Measurements from ENCODE around the gene IQGAP2. TPM values are rescaled to one million over a fixed set of nuclear protein-coding genes. Genes with fewer than 3 reads are reported as not detected.

Gene IQGAP2
- total and polyA plus RNA-seq, 9 of the 15 experiments (the other 6 are each of a cell fraction or from before 2014, with no cell fraction given) = 8.7 to 23.2 (median 17.4) TPM

DNA sequence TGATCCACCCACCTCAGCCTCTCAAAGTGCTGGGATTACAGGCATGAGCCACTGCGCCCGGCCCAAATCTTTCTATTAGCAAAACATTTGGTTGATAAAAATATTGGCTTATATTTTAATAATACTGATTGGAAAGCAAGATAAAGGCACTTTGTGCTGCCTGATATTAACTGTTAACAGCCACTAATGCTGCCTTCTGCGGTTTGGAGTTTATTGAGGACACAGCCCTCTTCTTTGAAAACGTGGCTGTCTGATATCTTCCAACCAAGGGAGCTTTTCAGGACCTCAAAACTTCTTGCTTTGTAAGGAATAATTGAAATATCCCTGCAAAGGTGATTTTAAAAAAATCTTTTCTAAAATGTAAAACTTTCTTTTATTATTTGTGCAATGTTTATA lies 94.0 kb downstream of the IQGAP2 start:
- ATAC-seq (no peak), DNase-seq (ENCODE audit: extremely low read depth in 1 of 4, low spot score in 3 of 4) (no peak), FAIRE-seq (no peak)
- WGBS (ENCODE audit: insufficient coverage, low coverage, missing lambda C conversion rate) = 23% methylated on average over 4 of the region's 4 CpGs
- H3K9me1 ChIP-seq (ENCODE audit: control insufficient read depth, insufficient read depth, low read length) = no peaks in the 10 kb centered on the region
- peaks cover 0 to 3% of the 10 kb centered on the region in 2 experiments; a peak in 1 of 5 replicates for H3K4me1 ChIP-seq (replicated peaks in 1 of 2; ENCODE audit: control insufficient read depth in 2 of 2, insufficient read depth in 2 of 2, low read length in 2 of 2)
- no peaks in the 10 kb centered on the region for H3K27me3 ChIP-seq (ENCODE audit: control insufficient read depth in 2 of 2, insufficient read depth in 2 of 2, low read length in 2 of 2)
- CTCF ChIA-PET (ENCODE audit: low intra/inter-chr PET ratio) = no interaction called here
- no peak overlapping the region for H3K4me2 ChIP-seq (ENCODE audit: insufficient read depth, low read length)
- POLR2A ChIA-PET = interaction anchor here (0.8 kb wide), 1 partner anchor 188 kb away, joined by 3 read pairs; no protein-coding TSS in a partner anchor
- no peaks in the 10 kb centered on the region for H3K79me2 ChIP-seq (ENCODE audit: control insufficient read depth, insufficient read depth, low read length)
- no peak overlapping the region for H3K27ac ChIP-seq (ENCODE audit: extremely low read depth, low read depth, low read length)
- no peak overlapping the region for H3K4me3 ChIP-seq
- no TSS peak for BruUV-seq (replicated peaks)
- intact Hi-C loops (cut with micrococcal nuclease) (no loop called here), in situ Hi-C loops (cut with MboI) (no loop called here)
- no peak overlapping the region for H3K9ac ChIP-seq (ENCODE audit: insufficient read depth in 1 of 2, low read depth in 2 of 2, low read length in 2 of 2)
- no peaks in the 10 kb centered on the region for H3K36me3 ChIP-seq (ENCODE audit: control insufficient read depth, insufficient read depth, low read length)
- H4K20me1 ChIP-seq (replicated peaks; ENCODE audit: control insufficient read depth, insufficient read depth, low read length) = no peaks in the 10 kb centered on the region
- no peaks in the 10 kb centered on the region for H3K9me3 ChIP-seq (replicated peaks; ENCODE audit: control insufficient read depth, insufficient read depth, low read depth, low read length)
- H2AFZ ChIP-seq (ENCODE audit: low read depth, low read length) = no peak overlapping the region
- TF ChIP-seq, protein P1, sequence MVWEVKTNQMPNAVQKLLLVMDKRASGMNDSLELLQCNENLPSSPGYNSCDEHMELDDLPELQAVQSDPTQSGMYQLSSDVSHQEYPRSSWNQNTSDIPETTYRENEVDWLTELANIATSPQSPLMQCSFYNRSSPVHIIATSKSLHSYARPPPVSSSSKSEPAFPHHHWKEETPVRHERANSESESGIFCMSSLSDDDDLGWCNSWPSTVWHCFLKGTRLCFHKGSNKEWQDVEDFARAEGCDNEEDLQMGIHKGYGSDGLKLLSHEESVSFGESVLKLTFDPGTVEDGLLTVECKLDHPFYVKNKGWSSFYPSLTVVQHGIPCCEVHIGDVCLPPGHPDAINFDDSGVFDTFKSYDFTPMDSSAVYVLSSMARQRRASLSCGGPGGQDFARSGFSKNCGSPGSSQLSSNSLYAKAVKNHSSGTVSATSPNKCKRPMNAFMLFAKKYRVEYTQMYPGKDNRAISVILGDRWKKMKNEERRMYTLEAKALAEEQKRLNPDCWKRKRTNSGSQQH (CRISPR knock-in tag; IDR thresholded peaks at IDR 0.05) = no peak
- no peak for TF ChIP-seq SMARCC2 (IDR thresholded peaks at IDR 0.05; ENCODE audit: low read depth)
- no peak for TF ChIP-seq SAP30 (IDR thresholded peaks at IDR 0.05; ENCODE audit: borderline replicate concordance, insufficient read depth, low read depth, low read length, poor library complexity, severe bottlenecking)
- TF ChIP-seq, protein P2, sequence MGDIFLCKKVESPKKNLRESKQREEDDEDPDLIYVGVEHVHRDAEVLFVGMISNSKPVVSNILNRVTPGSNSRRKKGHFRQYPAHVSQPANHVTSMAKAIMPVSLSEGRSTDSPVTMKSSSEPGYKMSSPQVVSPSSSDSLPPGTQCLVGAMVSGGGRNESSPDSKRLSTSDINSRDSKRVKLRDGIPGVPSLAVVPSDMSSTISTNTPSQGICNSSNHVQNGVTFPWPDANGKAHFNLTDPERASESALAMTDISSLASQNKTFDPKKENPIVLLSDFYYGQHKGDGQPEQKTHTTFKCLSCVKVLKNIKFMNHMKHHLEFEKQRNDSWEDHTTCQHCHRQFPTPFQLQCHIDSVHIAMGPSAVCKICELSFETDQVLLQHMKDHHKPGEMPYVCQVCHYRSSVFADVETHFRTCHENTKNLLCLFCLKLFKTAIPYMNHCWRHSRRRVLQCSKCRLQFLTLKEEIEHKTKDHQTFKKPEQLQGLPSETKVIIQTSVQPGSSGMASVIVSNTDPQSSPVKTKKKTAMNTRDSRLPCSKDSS (IDR thresholded peaks at IDR 0.05; ENCODE audit: low read depth, partially characterized antibody) = no peak
- no peak for TF ChIP-seq SPI1 (IDR thresholded peaks at IDR 0.05; ENCODE audit: borderline replicate concordance, low read depth, low read length)
- TF ChIP-seq BRD4 (IDR thresholded peaks at IDR 0.05) = no peak
- TF ChIP-seq, protein P3, sequence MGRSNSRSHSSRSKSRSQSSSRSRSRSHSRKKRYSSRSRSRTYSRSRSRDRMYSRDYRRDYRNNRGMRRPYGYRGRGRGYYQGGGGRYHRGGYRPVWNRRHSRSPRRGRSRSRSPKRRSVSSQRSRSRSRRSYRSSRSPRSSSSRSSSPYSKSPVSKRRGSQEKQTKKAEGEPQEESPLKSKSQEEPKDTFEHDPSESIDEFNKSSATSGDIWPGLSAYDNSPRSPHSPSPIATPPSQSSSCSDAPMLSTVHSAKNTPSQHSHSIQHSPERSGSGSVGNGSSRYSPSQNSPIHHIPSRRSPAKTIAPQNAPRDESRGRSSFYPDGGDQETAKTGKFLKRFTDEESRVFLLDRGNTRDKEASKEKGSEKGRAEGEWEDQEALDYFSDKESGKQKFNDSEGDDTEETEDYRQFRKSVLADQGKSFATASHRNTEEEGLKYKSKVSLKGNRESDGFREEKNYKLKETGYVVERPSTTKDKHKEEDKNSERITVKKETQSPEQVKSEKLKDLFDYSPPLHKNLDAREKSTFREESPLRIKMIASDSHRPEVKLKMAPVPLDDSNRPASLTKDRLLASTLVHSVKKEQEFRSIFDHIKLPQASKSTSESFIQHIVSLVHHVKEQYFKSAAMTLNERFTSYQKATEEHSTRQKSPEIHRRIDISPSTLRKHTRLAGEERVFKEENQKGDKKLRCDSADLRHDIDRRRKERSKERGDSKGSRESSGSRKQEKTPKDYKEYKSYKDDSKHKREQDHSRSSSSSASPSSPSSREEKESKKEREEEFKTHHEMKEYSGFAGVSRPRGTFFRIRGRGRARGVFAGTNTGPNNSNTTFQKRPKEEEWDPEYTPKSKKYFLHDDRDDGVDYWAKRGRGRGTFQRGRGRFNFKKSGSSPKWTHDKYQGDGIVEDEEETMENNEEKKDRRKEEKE (IDR thresholded peaks at IDR 0.05; ENCODE audit: borderline replicate concordance in 1 of 2, control insufficient read depth in 1 of 2, low read depth in 2 of 2, low read length in 1 of 2) = no peak
- no peak for TF ChIP-seq POLR2G (IDR thresholded peaks at IDR 0.05; ENCODE audit: low read depth, low read length)
- no peak for TF ChIP-seq MED1 (CRISPR knock-in tag; IDR thresholded peaks at IDR 0.05; ENCODE audit: borderline replicate concordance)
- TF ChIP-seq ZNF324 (CRISPR knock-in tag; IDR thresholded peaks at IDR 0.05) = no peak
- TF ChIP-seq, protein P4, sequence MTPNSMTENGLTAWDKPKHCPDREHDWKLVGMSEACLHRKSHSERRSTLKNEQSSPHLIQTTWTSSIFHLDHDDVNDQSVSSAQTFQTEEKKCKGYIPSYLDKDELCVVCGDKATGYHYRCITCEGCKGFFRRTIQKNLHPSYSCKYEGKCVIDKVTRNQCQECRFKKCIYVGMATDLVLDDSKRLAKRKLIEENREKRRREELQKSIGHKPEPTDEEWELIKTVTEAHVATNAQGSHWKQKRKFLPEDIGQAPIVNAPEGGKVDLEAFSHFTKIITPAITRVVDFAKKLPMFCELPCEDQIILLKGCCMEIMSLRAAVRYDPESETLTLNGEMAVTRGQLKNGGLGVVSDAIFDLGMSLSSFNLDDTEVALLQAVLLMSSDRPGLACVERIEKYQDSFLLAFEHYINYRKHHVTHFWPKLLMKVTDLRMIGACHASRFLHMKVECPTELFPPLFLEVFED (CRISPR knock-in tag; conservative IDR thresholded peaks at IDR 0.05) = no peak
- TF ChIP-seq TCF3 (CRISPR knock-in tag; IDR thresholded peaks at IDR 0.05) = no peak
- no peak for TF ChIP-seq YBX1 (IDR thresholded peaks at IDR 0.05)
- TF ChIP-seq TGIF2 (CRISPR knock-in tag; IDR thresholded peaks at IDR 0.05) = no peak
